ENCODE data around the gene ARF3. TPM values are rescaled to one million over a fixed set of nuclear protein-coding genes. Genes with fewer than 3 reads are reported as not detected.

ARF3 gene
- total RNA-seq, 1 experiment from 2014 or later, result 263 TPM

DNA sequence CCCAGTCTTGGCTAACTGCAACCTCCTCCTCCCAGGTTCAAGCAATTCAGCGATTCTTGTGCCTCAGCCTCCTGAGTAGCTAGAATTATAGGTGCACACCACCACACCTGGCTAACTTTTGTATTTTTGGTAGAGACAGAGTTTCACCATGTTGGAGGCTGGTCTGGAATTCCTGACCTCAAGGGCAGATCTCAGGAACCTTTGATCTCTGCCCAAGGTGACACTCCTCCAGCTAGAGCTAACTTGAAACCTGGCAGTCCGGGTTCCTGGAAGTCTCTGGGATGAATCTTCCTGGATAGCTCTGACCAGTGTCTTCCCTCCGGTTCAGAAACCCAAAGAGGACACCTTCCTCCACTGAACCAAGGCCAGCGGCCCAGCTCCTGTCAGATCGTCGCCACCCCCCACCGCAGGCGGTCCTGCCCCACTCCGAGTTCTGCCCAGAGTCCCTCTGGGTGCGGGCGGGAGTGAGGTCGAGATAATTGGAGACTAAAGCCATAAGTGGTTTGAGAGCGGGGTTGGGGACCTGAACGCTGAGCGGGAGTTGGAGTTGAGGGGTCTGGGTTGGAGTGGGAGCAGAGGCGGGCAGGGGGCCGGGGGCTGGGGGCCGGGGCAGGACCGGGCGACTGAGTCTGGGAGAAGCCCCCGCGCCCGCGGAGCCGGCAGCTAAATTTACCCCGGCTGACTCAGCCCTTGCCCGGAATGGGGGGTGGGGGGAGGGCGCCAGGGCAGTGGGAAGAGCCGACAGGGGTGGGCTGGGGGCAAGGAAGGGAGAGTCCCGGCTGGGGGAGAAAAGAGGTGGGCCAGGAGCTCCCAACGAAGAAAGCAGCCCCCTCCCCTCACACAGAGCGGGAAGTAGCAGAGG is 37.2 kb upstream of the ARF3 start:
- peaks cover 77% of the 10 kb centered on the region for H3K27me3 Mint-ChIP-seq (ENCODE audit: low read depth)

More for the DNA sequence above, 37.2 kb upstream of the ARF3 start:
- H3K79me2 ChIP-seq (ENCODE audit: insufficient read depth, low read length), result no peaks in the 10 kb centered on the region
- no peaks in the 10 kb centered on the region for H4K20me1 ChIP-seq (ENCODE audit: control insufficient read depth, insufficient read depth, insufficient read length)
- no peak overlapping the region for H4K8ac ChIP-seq (replicated peaks; ENCODE audit: insufficient read length, low read depth, low read length)
- H2BK12ac ChIP-seq (ENCODE audit: insufficient read length, low read depth, low read length), result no peak overlapping the region
- no peak overlapping the region for H3K14ac ChIP-seq (ENCODE audit: insufficient read depth, low read length)
- peaks cover 24% of the 10 kb centered on the region for H3K23me2 ChIP-seq (ENCODE audit: insufficient read length, low read depth, low read length, poor library complexity, severe bottlenecking)
- H2BK120ac ChIP-seq (ENCODE audit: low read depth, low read length, poor library complexity, severe bottlenecking), result no peak overlapping the region
- no peak overlapping the region for H3K27ac ChIP-seq (ENCODE audit: insufficient read length, low read depth, low read length)
- no peak overlapping the region for H3K4ac ChIP-seq (ENCODE audit: low read depth, low read length)
- peaks cover 42% of the 10 kb centered on the region; the same call in 1 of the 2 replicates for H3K27me3 ChIP-seq (ENCODE audit: insufficient read depth, low read length)
- no peak overlapping the region for H3K18ac ChIP-seq (ENCODE audit: insufficient read length, low read depth, low read length)
- H2AFZ ChIP-seq (ENCODE audit: low read length), result no peak overlapping the region
- no peak overlapping the region for H2AK5ac ChIP-seq (ENCODE audit: insufficient read length, low read length)
- no peak overlapping the region for H3K56ac ChIP-seq (ENCODE audit: insufficient read length, low read depth, low read length)
- no peaks in the 10 kb centered on the region for H3K9me3 ChIP-seq (ENCODE audit: control insufficient read depth, low read depth, low read length)
- H2BK5ac ChIP-seq (ENCODE audit: insufficient read length, low read length), result no peak overlapping the region
- peaks cover 9 to 32% of the 10 kb centered on the region in 2 experiments for H3K4me1 Mint-ChIP-seq
- H3K79me1 ChIP-seq (ENCODE audit: insufficient read depth, low read depth, low read length, poor library complexity, severe bottlenecking), result no peaks in the 10 kb centered on the region
- H2BK15ac ChIP-seq (ENCODE audit: low read depth, low read length), result no peak overlapping the region
- no peak overlapping the region for H4K5ac ChIP-seq (ENCODE audit: insufficient read length, low read depth, low read length)
- no peaks in the 10 kb centered on the region for H3K4me1 ChIP-seq (ENCODE audit: insufficient read depth, low read length)
- H3K23ac ChIP-seq (ENCODE audit: insufficient read length, low read depth, low read length), result no peak overlapping the region
- 0 out of 5 replicates have a peak, but pooled peaks cover 0 to 4% of the 10 kb centered on the region in 2 experiments for H3K9me3 Mint-ChIP-seq
- no peak for DNase-seq
- WGBS (ENCODE audit: extremely low coverage, insufficient read length, low lambda C conversion rate), result no CpG with 5 or more reads among the region's 32 CpGs
- H2BK20ac ChIP-seq (ENCODE audit: low read depth, low read length, poor library complexity, severe bottlenecking), result no peak overlapping the region
- H3K9ac ChIP-seq (ENCODE audit: extremely low read depth, insufficient read length, low read length), result no peak overlapping the region
- H4K91ac ChIP-seq (ENCODE audit: insufficient read length, low read depth, low read length), result no peak overlapping the region
- no peaks in the 10 kb centered on the region; a peak in 1 of 7 replicates for H3K36me3 Mint-ChIP-seq (ENCODE audit: insufficient read depth in 1 of 3, low read depth in 3 of 3)
- H3K27ac Mint-ChIP-seq, result no peak overlapping the region
- no peak overlapping the region for H3K4me3 Mint-ChIP-seq
- no peak overlapping the region for H3T11ph ChIP-seq (ENCODE audit: low read length)
- H3K4me2 ChIP-seq (ENCODE audit: insufficient read depth, insufficient read length, low read length), result peak overlapping the region; percentile 22
- TF ChIP-seq CTCF (conservative IDR thresholded peaks at IDR 0.05), result no peak
